ENCODE results near the gene COPRS. TPM values are rescaled to one million over a fixed set of nuclear protein-coding genes. Genes with fewer than 3 reads are reported as not detected.

COPRS gene
- total and polyA plus RNA-seq, 7 donors: 29.4 to 216 (median 135) TPM

- Histone ChIP-seq H3K4me3 (no peak overlapping the region), H3K27me3 (no peaks in the 10 kb centered on the region), H3K27ac (peak overlapping the region in 2 of 4 donors; percentile 34 to 63), H3K4me1 (peaks cover 0 to 37% (median 34%) of the 10 kb centered on the region in 4 donors), H3K9me3 (no peaks in the 10 kb centered on the region), H3K36me3 (peaks cover 8 to 29% (median 19%) of the 10 kb centered on the region in 4 donors)
- TF ChIP-seq CTCF (IDR thresholded peaks at IDR 0.05): no peak
- TF ChIP-seq POLR2AphosphoS5 (IDR thresholded peaks at IDR 0.05): no peak
- TF ChIP-seq POLR2A (IDR thresholded peaks at IDR 0.05): no peak
- no peak for TF ChIP-seq EP300 (IDR thresholded peaks at IDR 0.05)
- 91 to 92% methylated on average over 2 of the region's 2 CpGs for WGBS, 2 donors
- intact Hi-C loops (cut with DNase I): loop anchor here (5.0 kb wide), 1 partner anchor 48 kb away; the partner anchor contains the start of gene UTP6
- no peak for DNase-seq
Observed at GRCh38 chr17:31854672-31855071, 4.4 kb downstream of the COPRS start.

- H3K4me1 ChIP-seq: peaks cover 0 to 33% (median 29%) of the 10 kb centered on the region in 4 donors
- H3K4me3 ChIP-seq: no peak overlapping the region
- H3K9me3 ChIP-seq: no peaks in the 10 kb centered on the region
- H3K36me3 ChIP-seq: peaks cover 8 to 29% (median 19%) of the 10 kb centered on the region in 4 donors
- TF ChIP-seq POLR2A (IDR thresholded peaks at IDR 0.05) (no peak), CTCF (IDR thresholded peaks at IDR 0.05) (no peak), POLR2AphosphoS5 (IDR thresholded peaks at IDR 0.05) (no peak), EP300 (IDR thresholded peaks at IDR 0.05) (no peak)
- intact Hi-C loops (cut with DNase I): no loop called here
- DNase-seq: no peak
- WGBS, 2 donors: 90 to 91% methylated on average over 7 of the region's 7 CpGs
- peak overlapping the region in 2 of 4 donors; percentile 22 to 63 for H3K27ac ChIP-seq
- H3K27me3 ChIP-seq: no peaks in the 10 kb centered on the region
Observed at GRCh38 chr17:31853911-31854470, 5.1 kb downstream of the COPRS start.

GRCh38 chr17:31845291-31845690, 13.8 kb downstream of the COPRS start:
- Histone ChIP-seq H3K36me3 (no peaks in the 10 kb centered on the region), H3K27ac (peak overlapping the region in 2 of 4 donors; percentile 58 to 83), H3K9me3 (no peaks in the 10 kb centered on the region), H3K4me1 (peaks cover 0 to 50% (median 41%) of the 10 kb centered on the region in 4 donors), H3K4me3 (no peak overlapping the region), H3K27me3 (no peaks in the 10 kb centered on the region)
- intact Hi-C loops (cut with DNase I): no loop called here
- no peak for DNase-seq
- 38 to 40% methylated on average over 3 of the region's 3 CpGs for WGBS, 2 donors
- TF ChIP-seq POLR2A (IDR thresholded peaks at IDR 0.05) (no peak), EP300 (IDR thresholded peaks at IDR 0.05) (no peak), POLR2AphosphoS5 (IDR thresholded peaks at IDR 0.05) (no peak), CTCF (IDR thresholded peaks at IDR 0.05) (no peak)

- TF ChIP-seq POLR2AphosphoS5 (IDR thresholded peaks at IDR 0.05) (peak in 3 of 4 donors; percentile 3 to 35 (median 28)), EP300 (IDR thresholded peaks at IDR 0.05) (no peak), CTCF (IDR thresholded peaks at IDR 0.05) (no peak), POLR2A (IDR thresholded peaks at IDR 0.05) (no peak)
- 27 to 59% methylated on average over 8 of the region's 8 CpGs for WGBS, 2 donors
- Histone ChIP-seq H3K27ac (peak overlapping the region; percentile 68 to 83 (median 72)), H3K27me3 (no peaks in the 10 kb centered on the region), H3K4me3 (peak overlapping the region in 2 of 4 donors; percentile 19 to 27), H3K36me3 (no peaks in the 10 kb centered on the region), H3K9me3 (no peaks in the 10 kb centered on the region), H3K4me1 (peaks cover 0 to 50% (median 41%) of the 10 kb centered on the region in 4 donors)
- intact Hi-C loops (cut with DNase I): loop anchor here (2.0 kb wide), 2 partner anchors 150 to 292 kb away; no protein-coding TSS in a partner anchor
- DNase-seq: peak; percentile 89
Observed at GRCh38 chr17:31843070-31843745, 15.8 kb downstream of the COPRS start.

All from sigmoid colon (tissue), 7 donors.